HG03064 (cell line): ENCODE measurements around the gene LRRC32.
"Not testable (repeated sequence)": the region's sequence is repeated elsewhere in the genome, so short reads cannot be mapped to it uniquely, and the experiment has no call there.

ENCODE experiments used
- ATAC-seq: cut with Tn5 transposase; IDR thresholded peaks from one replicate; pipeline ENCODE4 v1.9.1; 2021; ENCODE audit warnings: low read depth; ENCODE audit not compliant: unreplicated experiment

The LRRC32 gene

GRCh38 chr11:76631566-76632308, 38.8 kb downstream of the LRRC32 start:
- ATAC-seq: no peak

- ATAC-seq: no peak
Observed at GRCh38 chr11:76630600-76631281, 39.8 kb downstream of the LRRC32 start.

- ATAC-seq: no peak
Observed at GRCh38 chr11:76629853-76630599, 40.5 kb downstream of the LRRC32 start.

- ATAC-seq: no peak
Observed at GRCh38 chr11:76629116-76629852, 41.3 kb downstream of the LRRC32 start.

GRCh38 chr11:76628408-76628947, 42.1 kb downstream of the LRRC32 start:
- no peak for ATAC-seq

GRCh38 chr11:76627606-76628005, 42.9 kb downstream of the LRRC32 start:
- no peak for ATAC-seq

GRCh38 chr11:76626921-76627401, 43.6 kb downstream of the LRRC32 start:
- peak; percentile 71 for ATAC-seq

- ATAC-seq: no peak
Observed at GRCh38 chr11:76626266-76626665, 44.3 kb downstream of the LRRC32 start.

- ATAC-seq: no peak
Observed at GRCh38 chr11:76625472-76626186, 44.9 kb downstream of the LRRC32 start.

GRCh38 chr11:76624500-76625379, 45.8 kb downstream of the LRRC32 start:
- no peak for ATAC-seq

GRCh38 chr11:76623884-76624419, 46.6 kb downstream of the LRRC32 start:
- no peak for ATAC-seq

GRCh38 chr11:76623171-76623883, 47.2 kb downstream of the LRRC32 start:
- no peak for ATAC-seq

- no peak for ATAC-seq
Observed at GRCh38 chr11:76622493-76623094, 48.0 kb downstream of the LRRC32 start.

- ATAC-seq: no peak
Observed at GRCh38 chr11:76621868-76622267, 48.7 kb downstream of the LRRC32 start.

- no peak for ATAC-seq
Observed at GRCh38 chr11:76621466-76621865, 49.1 kb downstream of the LRRC32 start.

- ATAC-seq: no peak
Observed at GRCh38 chr11:76620489-76620888, 50.1 kb downstream of the LRRC32 start.

- not testable (repeated sequence) for ATAC-seq
Observed at GRCh38 chr11:76619801-76620200, 50.7 kb downstream of the LRRC32 start.
